ENCODE measurements around the gene ADARB2.

ADARB2 gene

GRCh38 chr10:1508096-1508495 is 229.2 kb downstream of the ADARB2 start:
- DNase-seq (ENCODE audit: low read depth in 2 of 3, low spot score in 1 of 3): no peak

GRCh38 chr10:1507436-1507835 is 229.9 kb downstream of the ADARB2 start:
- no peak for DNase-seq (ENCODE audit: low read depth in 2 of 3, low spot score in 1 of 3)

GRCh38 chr10:1504940-1505339 is 232.4 kb downstream of the ADARB2 start:
- no peak for DNase-seq (ENCODE audit: low read depth in 2 of 3, low spot score in 1 of 3)

- no peak for DNase-seq (ENCODE audit: low read depth in 2 of 3, low spot score in 1 of 3)
These were observed 233.0 kb downstream of the ADARB2 start for GRCh38 chr10:1504286-1504685.

- no peak for DNase-seq (ENCODE audit: low read depth in 2 of 3, low spot score in 1 of 3)
These were observed 234.9 kb downstream of the ADARB2 start for GRCh38 chr10:1502451-1502850.

GRCh38 chr10:1499359-1499957 is 237.9 kb downstream of the ADARB2 start:
- no peak for DNase-seq (ENCODE audit: low read depth in 2 of 3, low spot score in 1 of 3)

- DNase-seq (ENCODE audit: low read depth in 2 of 3, low spot score in 1 of 3): no peak
These were observed 238.5 kb downstream of the ADARB2 start for GRCh38 chr10:1498746-1499358.

- no peak for DNase-seq (ENCODE audit: low read depth in 2 of 3, low spot score in 1 of 3)
These were observed 241.3 kb downstream of the ADARB2 start for GRCh38 chr10:1495915-1496517.

- no peak for DNase-seq (ENCODE audit: low read depth in 2 of 3, low spot score in 1 of 3)
These were observed 244.7 kb downstream of the ADARB2 start for GRCh38 chr10:1492641-1493040.

GRCh38 chr10:1491901-1492300 is 245.4 kb downstream of the ADARB2 start:
- no peak for DNase-seq (ENCODE audit: low read depth in 2 of 3, low spot score in 1 of 3)

- DNase-seq (ENCODE audit: low read depth in 2 of 3, low spot score in 1 of 3): no peak
These were observed 247.5 kb downstream of the ADARB2 start for GRCh38 chr10:1489801-1490200.

GRCh38 chr10:1488970-1489548 is 248.3 kb downstream of the ADARB2 start:
- no peak for DNase-seq (ENCODE audit: low read depth in 2 of 3, low spot score in 1 of 3)

- DNase-seq (ENCODE audit: low read depth in 2 of 3, low spot score in 1 of 3): no peak
These were observed 250.3 kb downstream of the ADARB2 start for GRCh38 chr10:1486841-1487687.

- no peak for DNase-seq (ENCODE audit: low read depth in 2 of 3, low spot score in 1 of 3)
These were observed 252.0 kb downstream of the ADARB2 start for GRCh38 chr10:1485357-1485756.

GRCh38 chr10:1483826-1484225 is 253.5 kb downstream of the ADARB2 start:
- no peak for DNase-seq (ENCODE audit: low read depth in 2 of 3, low spot score in 1 of 3)

- no peak for DNase-seq (ENCODE audit: low read depth in 2 of 3, low spot score in 1 of 3)
These were observed 254.1 kb downstream of the ADARB2 start for GRCh38 chr10:1483246-1483645.

- no peak for DNase-seq (ENCODE audit: low read depth in 2 of 3, low spot score in 1 of 3)
These were observed 259.7 kb downstream of the ADARB2 start for GRCh38 chr10:1477578-1477977.

GRCh38 chr10:1476455-1476803 is 260.9 kb downstream of the ADARB2 start:
- DNase-seq (ENCODE audit: low read depth in 2 of 3, low spot score in 1 of 3): no peak

- DNase-seq (ENCODE audit: low read depth in 2 of 3, low spot score in 1 of 3): no peak
These were observed 261.4 kb downstream of the ADARB2 start for GRCh38 chr10:1475771-1476454.

GRCh38 chr10:1475098-1475591 is 262.2 kb downstream of the ADARB2 start:
- no peak for DNase-seq (ENCODE audit: low read depth in 2 of 3, low spot score in 1 of 3)
